CD4-positive, alpha-beta T cell (primary cell): ENCODE measurements around the gene KRT2. TPM values are rescaled to one million over a fixed set of nuclear protein-coding genes. Genes with fewer than 3 reads are reported as not detected.

Experiments used
- ATAC-seq: fragments of 200-7000 bp; cut with Tn5 transposase; one replicate; pipeline ENCODE4 v1.10.0; 2022; ENCODE audit warnings: mild to moderate bottlenecking; ENCODE audit not compliant: poor library complexity
- CTCF ChIA-PET: fragments of 350-600 bp; sonication (Branson Sonifier 250); formaldehyde crosslinking; loops from one replicate; lab custom pipeline; 2021; ENCODE audit warnings: antibody characterized with exemption, inconsistent platforms; lab: Charles Lee
- POLR2A ChIA-PET: fragments of 350-600 bp; sonication (Branson Sonifier 250); formaldehyde crosslinking; loops from one replicate; lab custom pipeline; 2021; ENCODE audit warnings: antibody characterized with exemption, inconsistent platforms; lab: Charles Lee
- DNase-seq, 14 experiments: peaks; one replicate each; pipeline ENCODE4 v3.0.0-alpha.2; 2013 to 2020; ENCODE audit warnings: mixed read lengths in 2 of 14
- H3K27ac ChIP-seq, 2 donors: one replicate each; pipeline versions ENCODE4 v1.5.1 to v1.7.0; 2013; ENCODE audit warnings: low read length in 2 of 2, low read depth in 1 of 2, mild to moderate bottlenecking in 1 of 2
- H3K27me3 ChIP-seq, 2 experiments: 1 replicate in 1 of 2; 2 replicates in 1 of 2; pipeline versions ENCODE4 v1.6.1 to v1.7.0; 2013; ENCODE audit warnings: low read length in 2 of 2, control low read depth in 1 of 2, mild to moderate bottlenecking in 1 of 2, moderate library complexity in 1 of 2; ENCODE audit not compliant: insufficient read depth in 2 of 2, control insufficient read depth in 1 of 2
- H3K36me3 ChIP-seq: one replicate; pipeline ENCODE4 v1.6.1; 2013; ENCODE audit warnings: low read length, control low read depth; ENCODE audit not compliant: insufficient read depth
- H3K4me1 ChIP-seq: one replicate; pipeline ENCODE4 v1.6.1; 2013; ENCODE audit warnings: low read length, control low read depth; ENCODE audit not compliant: insufficient read depth
- H3K4me3 ChIP-seq: one replicate; pipeline ENCODE4 v1.5.1; 2013; ENCODE audit warnings: mild to moderate bottlenecking, low read length, moderate library complexity
- H3K9me3 ChIP-seq, 2 experiments: 1 replicate in 1 of 2; 2 replicates in 1 of 2; pipeline versions ENCODE4 v1.6.1 to v1.7.0; 2013; ENCODE audit warnings: low read length in 2 of 2, mild to moderate bottlenecking in 2 of 2, control low read depth in 1 of 2, moderate library complexity in 1 of 2; ENCODE audit not compliant: control insufficient read depth in 1 of 2, insufficient read depth in 1 of 2
- H3K27ac Mint-ChIP-seq: one replicate; pipeline ENCODE4 v1.8.0; 2020; ENCODE audit warnings: mixed read lengths
- H3K27me3 Mint-ChIP-seq: one replicate; pipeline ENCODE4 v1.8.0; 2021; ENCODE audit warnings: mixed read lengths
- H3K36me3 Mint-ChIP-seq: one replicate; pipeline ENCODE4 v1.8.0; 2021; ENCODE audit warnings: low read depth, mixed read lengths
- H3K4me1 Mint-ChIP-seq: one replicate; pipeline ENCODE4 v1.8.0; 2021; ENCODE audit warnings: low read depth, mixed read lengths
- H3K4me3 Mint-ChIP-seq: one replicate; pipeline ENCODE4 v1.8.0; 2020; ENCODE audit warnings: mild to moderate bottlenecking, mixed read lengths
- H3K9me3 Mint-ChIP-seq: one replicate; pipeline ENCODE4 v1.8.0; 2020; ENCODE audit warnings: mixed read lengths
- intact Hi-C, 2 experiments: fragments of 100-400 bp; cut with DNase I in 1 of 2; cut with micrococcal nuclease in 1 of 2; formaldehyde crosslinking; loops; one replicate each; pipeline versions ENCODE4 v1.15.1 to v1.9.0; 2023 to 2025; cut with DNase I, micrococcal nuclease
- total RNA-seq, 174 experiments: library from RNA in 2 of 174; stranded (reverse) in 2 of 174; gene quantifications; one replicate each; pipeline ENCODE4 v1.2.3 and lab custom pipeline; 2021 to 2026
- TF ChIP-seq, protein P1 (sequence below): fragments of 200-600 bp; IDR thresholded peaks from one replicate; pipeline ENCODE4 v1.8.0; 2022; ENCODE audit warnings: antibody characterized with exemption, mild to moderate bottlenecking

The KRT2 gene
- total RNA-seq, 2 experiments from 2014 or later, result 1.7 to 2.1 TPM

DNA sequence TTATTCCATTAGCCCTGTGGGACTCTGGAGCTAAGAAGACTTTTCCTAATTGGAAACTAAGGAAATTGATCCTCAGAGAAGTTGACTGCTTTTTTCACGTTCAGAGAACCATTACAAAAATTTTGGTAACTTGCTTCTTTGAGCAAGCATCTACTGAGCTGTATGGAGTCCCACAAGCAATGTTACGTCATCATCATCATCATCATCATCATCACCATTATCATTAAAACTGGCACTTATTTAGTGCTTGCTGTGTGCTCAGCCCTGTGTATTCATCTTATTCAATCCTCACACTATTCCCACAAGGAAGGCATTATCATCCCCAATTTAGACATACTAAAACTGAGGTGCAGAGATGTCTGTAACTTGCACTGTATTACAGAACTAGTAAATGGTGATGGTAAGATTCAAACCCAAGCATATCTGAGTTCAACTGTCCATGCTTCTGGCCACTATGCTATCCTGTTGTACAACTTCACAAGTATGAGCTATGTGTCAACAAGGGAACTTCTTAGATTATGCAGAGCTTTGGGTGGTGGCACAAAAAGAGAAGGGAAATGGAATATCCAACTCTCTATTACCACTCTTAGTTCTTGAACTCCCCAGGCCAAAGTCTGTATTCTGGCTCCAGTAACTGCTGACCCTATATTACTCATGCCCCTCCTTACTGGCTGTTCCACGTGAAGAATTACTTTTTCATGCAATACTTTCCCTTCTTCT, 21.9 kb upstream of the KRT2 start:
- H3K36me3 Mint-ChIP-seq, result no peaks in the 10 kb centered on the region
- ATAC-seq, result no peak
- Histone ChIP-seq H3K4me1 (peaks cover 4% of the 10 kb centered on the region), H3K27me3 (no peaks in the 10 kb centered on the region), H3K4me3 (no peak overlapping the region), H3K27ac (no peak overlapping the region), H3K9me3 (no peaks in the 10 kb centered on the region), H3K36me3 (no peaks in the 10 kb centered on the region)
- TF ChIP-seq, protein P1, sequence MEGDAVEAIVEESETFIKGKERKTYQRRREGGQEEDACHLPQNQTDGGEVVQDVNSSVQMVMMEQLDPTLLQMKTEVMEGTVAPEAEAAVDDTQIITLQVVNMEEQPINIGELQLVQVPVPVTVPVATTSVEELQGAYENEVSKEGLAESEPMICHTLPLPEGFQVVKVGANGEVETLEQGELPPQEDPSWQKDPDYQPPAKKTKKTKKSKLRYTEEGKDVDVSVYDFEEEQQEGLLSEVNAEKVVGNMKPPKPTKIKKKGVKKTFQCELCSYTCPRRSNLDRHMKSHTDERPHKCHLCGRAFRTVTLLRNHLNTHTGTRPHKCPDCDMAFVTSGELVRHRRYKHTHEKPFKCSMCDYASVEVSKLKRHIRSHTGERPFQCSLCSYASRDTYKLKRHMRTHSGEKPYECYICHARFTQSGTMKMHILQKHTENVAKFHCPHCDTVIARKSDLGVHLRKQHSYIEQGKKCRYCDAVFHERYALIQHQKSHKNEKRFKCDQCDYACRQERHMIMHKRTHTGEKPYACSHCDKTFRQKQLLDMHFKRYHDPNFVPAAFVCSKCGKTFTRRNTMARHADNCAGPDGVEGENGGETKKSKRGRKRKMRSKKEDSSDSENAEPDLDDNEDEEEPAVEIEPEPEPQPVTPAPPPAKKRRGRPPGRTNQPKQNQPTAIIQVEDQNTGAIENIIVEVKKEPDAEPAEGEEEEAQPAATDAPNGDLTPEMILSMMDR, result no peak
- ChIA-PET CTCF (no interaction called here), POLR2A (interaction anchor here (0.9 kb wide), 1 partner anchor 17 kb away, joined by 3 read pairs; no protein-coding TSS in a partner anchor)
- H3K27me3 Mint-ChIP-seq, result no peaks in the 10 kb centered on the region
- no peak for DNase-seq
- H3K4me1 Mint-ChIP-seq, result peaks cover 27% of the 10 kb centered on the region
- intact Hi-C loops, result no loop called here
- H3K9me3 Mint-ChIP-seq, result no peaks in the 10 kb centered on the region
- H3K27ac Mint-ChIP-seq, result no peak overlapping the region
- H3K4me3 Mint-ChIP-seq, result no peak overlapping the region

DNA sequence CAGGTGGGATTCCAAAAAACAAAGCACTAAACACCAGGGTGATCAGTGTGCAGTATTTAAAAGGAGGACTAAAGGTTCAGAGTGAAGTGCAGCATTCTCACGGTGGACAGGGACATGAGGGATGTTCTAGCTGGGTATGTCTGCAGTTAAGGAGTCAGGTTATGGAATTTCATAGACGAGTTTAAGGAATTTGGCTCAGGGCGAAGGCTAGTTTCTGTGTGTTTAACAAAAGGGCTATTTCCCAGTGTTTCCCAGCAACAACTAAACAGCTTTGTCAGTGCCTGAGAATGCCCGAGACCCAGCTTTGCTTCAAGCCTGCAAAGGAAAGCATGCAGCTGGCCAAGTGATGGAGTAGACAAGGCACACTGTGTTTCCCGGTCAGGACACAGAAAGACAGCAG, 21.2 kb upstream of the KRT2 start:
- no peaks in the 10 kb centered on the region for H3K9me3 Mint-ChIP-seq

DNA sequence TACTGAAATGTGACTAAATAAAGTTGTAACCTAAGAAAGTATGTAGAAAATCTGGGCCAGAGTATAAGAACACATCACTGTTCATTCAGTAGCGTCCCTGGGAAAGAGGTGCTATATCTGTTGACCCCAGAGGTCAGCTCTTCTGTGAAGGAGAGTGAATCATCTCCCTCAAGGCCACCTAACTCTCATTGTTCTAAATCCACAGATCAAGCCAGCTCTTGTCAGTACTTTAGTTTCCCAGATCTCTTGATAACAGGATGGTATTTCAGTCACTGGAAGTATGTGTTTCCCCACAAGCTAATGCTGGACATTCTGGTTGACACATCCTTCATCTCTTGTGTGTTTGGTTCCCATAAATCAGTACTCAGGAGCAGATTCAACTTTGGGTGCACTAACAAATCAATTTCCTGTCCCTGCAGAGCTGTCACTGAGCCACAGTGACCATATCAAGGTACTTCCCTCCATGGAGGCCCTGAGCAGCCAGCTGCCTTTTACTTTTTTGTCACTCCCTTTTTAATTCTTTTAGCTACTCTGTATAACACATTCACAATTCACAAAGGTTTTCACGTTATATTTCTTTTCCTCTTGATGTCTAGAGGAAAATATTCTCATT, 20.4 kb upstream of the KRT2 start:
- H3K27me3 ChIP-seq, result no peaks in the 10 kb centered on the region
- Mint-ChIP-seq H3K9me3 (no peaks in the 10 kb centered on the region), H3K36me3 (no peaks in the 10 kb centered on the region), H3K4me1 (peaks cover 27% of the 10 kb centered on the region), H3K27ac (no peak overlapping the region), H3K4me3 (no peak overlapping the region), H3K27me3 (no peaks in the 10 kb centered on the region)
- no peaks in the 10 kb centered on the region for H3K4me1 ChIP-seq
- intact Hi-C loops, result no loop called here
- ChIA-PET CTCF (no interaction called here), POLR2A (interaction anchor here (1.1 kb wide), 1 partner anchor 43 kb away, joined by 3 read pairs; no protein-coding TSS in a partner anchor)
- DNase-seq, result no peak
- ATAC-seq, result no peak
- no peak overlapping the region for H3K4me3 ChIP-seq
- H3K36me3 ChIP-seq, result no peaks in the 10 kb centered on the region
- TF ChIP-seq, protein P1, result no peak
- no peaks in the 10 kb centered on the region for H3K9me3 ChIP-seq
- no peak overlapping the region for H3K27ac ChIP-seq

More for the DNA sequence above, 21.2 kb upstream of the KRT2 start:
- DNase-seq (no peak), ATAC-seq (no peak)
- H3K27me3 ChIP-seq, result no peaks in the 10 kb centered on the region
- no peak overlapping the region for H3K27ac ChIP-seq
- intact Hi-C loops, result no loop called here
- CTCF ChIA-PET, result no interaction called here
- peaks cover 4% of the 10 kb centered on the region for H3K4me1 ChIP-seq
- H3K4me3 ChIP-seq, result no peak overlapping the region
- POLR2A ChIA-PET, result interaction anchor here (0.9 to 1.1 kb wide), 2 partner anchors 17 to 44 kb away, joined by 3 read pairs; no protein-coding TSS in a partner anchor
- peaks cover 27% of the 10 kb centered on the region for H3K4me1 Mint-ChIP-seq
- no peak overlapping the region for H3K4me3 Mint-ChIP-seq
- H3K27me3 Mint-ChIP-seq, result no peaks in the 10 kb centered on the region
- no peak overlapping the region for H3K27ac Mint-ChIP-seq
- H3K36me3 ChIP-seq, result no peaks in the 10 kb centered on the region
- TF ChIP-seq, protein P1, result no peak
- H3K36me3 Mint-ChIP-seq, result no peaks in the 10 kb centered on the region
- no peaks in the 10 kb centered on the region for H3K9me3 ChIP-seq
